ENCODE results near the gene SLC25A23. TPM values are rescaled to one million over a fixed set of nuclear protein-coding genes. Genes with fewer than 3 reads are reported as not detected.
A peak's percentile ranks its signal among the peaks of the same experiment; 100 is the strongest.
"Not testable (repeated sequence)": the region's sequence is repeated elsewhere in the genome, so short reads cannot be mapped to it uniquely, and the experiment has no call there.

The SLC25A23 gene
- polyA plus RNA-seq, 1 donor = 27.9 TPM

DNA sequence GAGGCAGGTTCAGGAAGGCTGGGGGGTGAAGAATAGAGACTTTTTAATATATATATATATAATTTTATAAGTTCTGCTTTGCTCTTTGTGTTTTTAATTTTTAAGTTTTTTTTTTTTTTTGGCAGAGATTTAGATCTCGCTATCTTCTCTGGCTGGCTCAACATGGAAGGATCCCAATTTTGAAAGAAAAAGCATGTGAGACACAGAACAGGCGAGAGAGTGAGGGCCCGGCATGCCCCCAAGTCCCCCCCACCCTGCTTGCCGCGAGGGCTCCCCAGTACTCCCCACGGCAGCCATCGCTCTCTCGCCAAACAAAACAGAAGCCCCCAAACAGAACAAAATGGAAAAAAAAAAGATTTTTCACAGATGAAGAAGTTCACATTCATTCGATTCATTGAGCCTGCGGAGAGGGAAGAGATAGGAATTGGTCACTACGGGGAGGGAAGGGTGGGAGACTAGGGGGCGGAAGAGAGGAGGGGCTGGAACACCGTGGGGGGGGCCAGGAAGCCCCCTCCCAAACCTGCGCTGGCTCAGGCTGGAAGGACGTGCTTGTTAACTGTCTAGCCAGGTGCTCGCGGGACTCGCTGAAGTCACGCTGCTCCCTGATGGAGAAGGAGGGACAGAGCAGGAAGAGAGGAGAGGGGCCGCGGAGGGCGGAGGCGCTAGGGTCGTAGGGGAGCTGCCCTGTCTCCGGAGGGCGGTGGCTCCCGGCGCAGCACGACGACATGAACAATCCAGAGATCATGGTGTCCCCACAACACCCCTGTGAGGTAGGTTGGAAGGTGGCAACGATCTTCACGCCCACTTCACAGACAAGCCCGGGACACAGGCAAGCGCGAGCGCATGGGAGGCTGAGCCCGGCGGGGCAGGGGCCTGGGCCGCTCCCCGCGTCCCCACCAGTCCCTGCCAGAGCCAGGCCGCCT is 45.6 kb downstream of the SLC25A23 start:
- Histone ChIP-seq H3K27ac (ENCODE audit: low read length) (no peak overlapping the region), H3K36me3 (ENCODE audit: control insufficient read depth, insufficient read depth, low read length) (peaks cover 50% of the 10 kb centered on the region), H3K9me3 (ENCODE audit: control insufficient read depth, low read depth, low read length) (peaks cover 5% of the 10 kb centered on the region), H3K4me3 (ENCODE audit: low read length) (no peak overlapping the region), H3K4me1 (ENCODE audit: control insufficient read depth, insufficient read depth, low read length) (peaks cover 3% of the 10 kb centered on the region), H3K27me3 (ENCODE audit: control insufficient read depth, insufficient read depth, low read length) (no peaks in the 10 kb centered on the region)
- WGBS (ENCODE audit: insufficient coverage, low lambda C conversion rate) = no CpG with 5 or more reads among the region's 42 CpGs
- no peak for DNase-seq

DNA sequence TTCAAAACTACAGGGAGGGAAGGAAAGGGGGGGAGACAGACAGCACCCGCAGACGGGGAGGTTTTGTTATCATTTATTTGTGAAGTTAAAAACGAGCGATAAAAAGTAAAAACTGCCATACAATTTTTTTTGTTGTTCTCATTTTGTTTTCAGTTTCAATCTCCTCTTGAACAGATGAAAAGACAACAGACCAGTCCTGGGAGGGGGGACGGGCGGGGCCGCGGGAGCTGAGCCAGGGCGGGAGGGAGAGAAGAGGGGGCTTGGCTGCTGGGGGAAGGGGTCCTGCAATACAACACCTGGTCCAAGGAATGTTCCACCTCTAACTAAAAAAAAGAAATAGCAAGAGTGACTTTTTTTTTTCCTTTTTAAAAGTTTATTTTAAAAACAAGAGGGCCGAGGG is 46.3 kb downstream of the SLC25A23 start:
- H3K36me3 ChIP-seq (ENCODE audit: control insufficient read depth, insufficient read depth, low read length) = peaks cover 43% of the 10 kb centered on the region
- 31% methylated on average over 5 of the region's 10 CpGs for WGBS (ENCODE audit: insufficient coverage, low lambda C conversion rate)
- H3K4me3 ChIP-seq (ENCODE audit: low read length) = no peak overlapping the region
- no peak for DNase-seq
- H3K27me3 ChIP-seq (ENCODE audit: control insufficient read depth, insufficient read depth, low read length) = no peaks in the 10 kb centered on the region
- peaks cover 3% of the 10 kb centered on the region for H3K4me1 ChIP-seq (ENCODE audit: control insufficient read depth, insufficient read depth, low read length)
- peaks cover 5% of the 10 kb centered on the region for H3K9me3 ChIP-seq (ENCODE audit: control insufficient read depth, low read depth, low read length)
- no peak overlapping the region for H3K27ac ChIP-seq (ENCODE audit: low read length)

DNA sequence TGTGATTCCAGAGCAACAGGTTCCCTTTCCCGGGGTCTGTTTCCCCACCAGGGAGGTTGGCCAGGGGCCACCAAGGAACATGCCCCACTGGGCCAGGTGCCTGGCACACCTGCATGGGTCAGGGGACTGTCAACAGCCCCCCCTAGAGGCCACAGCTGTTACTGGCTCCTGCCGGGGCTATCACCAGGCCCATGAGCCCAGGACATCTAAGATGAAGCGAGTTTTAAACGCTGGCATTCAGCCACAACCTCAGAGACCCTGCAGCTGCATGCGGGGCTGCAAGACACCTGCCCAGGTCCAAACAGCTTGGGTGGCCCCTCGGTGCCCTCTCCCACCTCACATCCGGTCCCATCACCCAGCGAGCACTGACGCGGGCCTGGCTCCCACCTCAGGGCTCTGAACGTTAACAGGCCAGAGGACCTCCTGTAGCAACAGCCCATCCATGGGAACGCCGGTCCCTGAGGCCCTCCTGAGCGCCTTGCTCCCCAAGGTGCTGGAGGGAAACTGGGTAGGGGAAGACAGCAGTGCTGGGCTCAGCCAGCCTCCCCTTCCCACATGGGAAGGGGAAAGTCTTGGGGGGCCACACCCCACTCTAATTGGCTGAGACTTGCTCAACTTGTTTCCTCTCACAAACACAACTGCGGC is 47.0 kb downstream of the SLC25A23 start:
- peaks cover 5% of the 10 kb centered on the region for H3K9me3 ChIP-seq (ENCODE audit: control insufficient read depth, low read depth, low read length)
- H3K4me3 ChIP-seq (ENCODE audit: low read length) = no peak overlapping the region
- DNase-seq = peak; percentile 48 to 57
- no peaks in the 10 kb centered on the region for H3K27me3 ChIP-seq (ENCODE audit: control insufficient read depth, insufficient read depth, low read length)
- peaks cover 36% of the 10 kb centered on the region for H3K36me3 ChIP-seq (ENCODE audit: control insufficient read depth, insufficient read depth, low read length)
- WGBS (ENCODE audit: insufficient coverage, low lambda C conversion rate) = no CpG with 5 or more reads among the region's 15 CpGs
- peaks cover 3% of the 10 kb centered on the region for H3K4me1 ChIP-seq (ENCODE audit: control insufficient read depth, insufficient read depth, low read length)
- H3K27ac ChIP-seq (ENCODE audit: low read length) = peak overlapping the region; percentile 41

DNA sequence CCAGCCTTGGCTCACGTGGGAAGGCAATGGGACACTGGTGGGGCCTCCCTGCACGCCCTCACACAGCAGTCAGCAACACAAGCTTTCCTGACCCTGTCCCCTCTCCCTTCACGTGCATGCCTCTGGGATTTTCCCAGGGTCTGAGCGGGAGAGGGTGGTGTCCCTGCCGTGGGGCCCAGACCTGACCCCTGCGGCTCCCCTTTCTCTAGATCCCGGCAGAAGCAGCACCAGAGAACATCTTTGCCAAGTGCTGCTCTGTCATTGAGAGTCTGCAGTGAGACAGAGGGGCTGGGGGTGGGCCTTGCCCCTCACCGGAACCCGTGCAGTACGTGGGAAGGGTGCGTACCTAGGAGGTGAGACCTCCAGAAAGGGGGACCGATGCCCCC is 47.5 kb downstream of the SLC25A23 start:
- peak overlapping the region; percentile 41 for H3K27ac ChIP-seq (ENCODE audit: low read length)
- peaks cover 31% of the 10 kb centered on the region for H3K36me3 ChIP-seq (ENCODE audit: control insufficient read depth, insufficient read depth, low read length)
- WGBS (ENCODE audit: insufficient coverage, low lambda C conversion rate) = no CpG with 5 or more reads among the region's 12 CpGs
- no peak overlapping the region for H3K4me3 ChIP-seq (ENCODE audit: low read length)
- peaks cover 3% of the 10 kb centered on the region for H3K4me1 ChIP-seq (ENCODE audit: control insufficient read depth, insufficient read depth, low read length)
- H3K27me3 ChIP-seq (ENCODE audit: control insufficient read depth, insufficient read depth, low read length) = no peaks in the 10 kb centered on the region
- H3K9me3 ChIP-seq (ENCODE audit: control insufficient read depth, low read depth, low read length) = peaks cover 5% of the 10 kb centered on the region
- peak in 1 of 2 donors; percentile 34 for DNase-seq

DNA sequence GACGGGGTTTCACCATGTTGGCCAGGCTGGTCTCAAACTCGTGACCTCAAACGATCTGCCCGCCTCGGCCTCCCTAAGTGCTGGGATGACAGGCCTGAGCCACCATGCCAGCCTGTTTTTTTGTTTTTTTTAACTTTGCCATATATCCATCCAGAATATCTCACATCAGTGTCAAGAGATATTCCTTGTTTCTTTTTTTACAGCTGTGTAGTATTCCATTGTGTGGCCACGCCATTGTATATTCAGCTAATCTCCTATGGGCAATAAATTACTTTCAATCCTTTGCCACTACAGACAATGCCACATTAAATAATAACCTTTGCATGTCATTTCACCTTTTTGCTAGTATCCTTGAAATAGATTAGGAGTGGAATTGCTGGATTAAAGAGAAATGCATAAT is 50.2 kb downstream of the SLC25A23 start:
- WGBS (ENCODE audit: insufficient coverage, low lambda C conversion rate) = 88% methylated on average over 5 of the region's 6 CpGs
- no peak for DNase-seq

DNA sequence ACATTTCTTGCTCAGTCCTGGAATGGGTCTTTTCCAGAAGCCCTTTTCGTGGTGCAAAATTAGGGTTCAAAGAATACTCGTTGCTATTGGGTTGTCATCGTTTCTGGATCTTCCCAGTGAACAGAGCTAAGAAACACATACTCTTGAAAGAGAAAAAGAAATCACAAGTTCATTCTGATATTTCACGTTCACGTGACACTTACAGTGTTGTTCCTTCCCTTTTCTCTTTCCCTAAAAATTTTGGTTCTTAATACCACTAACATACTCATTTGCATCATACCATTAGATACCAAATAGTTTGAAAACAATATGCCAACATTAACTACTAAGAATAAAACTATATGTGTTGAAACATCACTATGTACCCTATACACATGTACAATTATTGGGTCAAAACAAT is 53.2 kb downstream of the SLC25A23 start:
- no peak overlapping the region for H3K27ac ChIP-seq (ENCODE audit: low read length)
- no peaks in the 10 kb centered on the region for H3K36me3 ChIP-seq (ENCODE audit: control insufficient read depth, insufficient read depth, low read length)
- H3K9me3 ChIP-seq (ENCODE audit: control insufficient read depth, low read depth, low read length) = no peaks in the 10 kb centered on the region
- peaks cover 25% of the 10 kb centered on the region for H3K4me1 ChIP-seq (ENCODE audit: control insufficient read depth, insufficient read depth, low read length)
- no peaks in the 10 kb centered on the region for H3K27me3 ChIP-seq (ENCODE audit: control insufficient read depth, insufficient read depth, low read length)
- no peak overlapping the region for H3K4me3 ChIP-seq (ENCODE audit: low read length)
- no peak for DNase-seq
- WGBS (ENCODE audit: insufficient coverage, low lambda C conversion rate) = 100% methylated on average over 1 of the region's 5 CpGs

More for the DNA sequence above, 50.2 kb downstream of the SLC25A23 start:
- Histone ChIP-seq H3K4me3 (ENCODE audit: low read length) (no peak overlapping the region), H3K9me3 (ENCODE audit: control insufficient read depth, low read depth, low read length) (no peaks in the 10 kb centered on the region), H3K36me3 (ENCODE audit: control insufficient read depth, insufficient read depth, low read length) (peaks cover 5% of the 10 kb centered on the region), H3K27me3 (ENCODE audit: control insufficient read depth, insufficient read depth, low read length) (no peaks in the 10 kb centered on the region), H3K4me1 (ENCODE audit: control insufficient read depth, insufficient read depth, low read length) (peaks cover 5% of the 10 kb centered on the region), H3K27ac (ENCODE audit: low read length) (no peak overlapping the region)

DNA sequence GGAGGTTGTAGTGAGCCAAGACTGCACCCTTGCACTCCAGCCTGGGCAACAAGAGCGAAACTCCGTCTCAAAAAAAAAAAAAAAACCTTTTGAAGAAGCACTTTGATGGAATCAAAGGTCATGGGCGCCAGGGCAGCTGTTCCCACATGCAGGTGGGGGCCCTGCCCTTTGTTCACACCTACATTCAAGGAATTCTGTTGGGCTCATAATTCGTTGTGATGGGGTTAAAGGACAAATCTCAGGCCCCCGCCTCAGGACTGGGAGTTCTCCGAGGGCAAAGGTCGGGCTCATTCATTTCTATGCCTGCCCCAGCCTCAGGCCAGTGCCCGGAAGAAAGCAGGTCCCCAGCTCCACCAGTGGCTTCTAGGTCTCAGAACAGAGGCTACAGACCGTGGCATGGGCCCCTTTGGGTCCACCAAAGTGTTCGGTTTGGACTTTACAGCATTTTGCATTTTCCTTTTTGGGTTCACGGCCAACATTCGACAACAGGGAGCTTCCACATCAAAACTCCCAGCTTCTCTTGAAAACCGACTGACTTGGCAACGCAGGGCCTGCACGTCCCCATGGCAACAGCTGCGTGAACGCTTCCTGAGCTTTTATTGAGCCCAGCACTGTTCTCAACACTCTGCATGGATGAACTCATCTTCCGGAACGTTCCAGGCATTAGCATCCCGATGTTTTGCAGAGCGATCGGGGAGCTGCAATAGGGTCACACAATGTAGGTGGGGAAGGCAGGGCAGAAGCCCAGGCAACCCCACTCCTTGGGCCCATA is 56.6 kb downstream of the SLC25A23 start:
- no peaks in the 10 kb centered on the region for H3K27me3 ChIP-seq (ENCODE audit: control insufficient read depth, insufficient read depth, low read length)
- no peaks in the 10 kb centered on the region for H3K9me3 ChIP-seq (ENCODE audit: control insufficient read depth, low read depth, low read length)
- H3K4me3 ChIP-seq (ENCODE audit: low read length) = peak overlapping the region; percentile 18
- no peaks in the 10 kb centered on the region for H3K36me3 ChIP-seq (ENCODE audit: control insufficient read depth, insufficient read depth, low read length)
- WGBS (ENCODE audit: insufficient coverage, low lambda C conversion rate) = no CpG with 5 or more reads among the region's 22 CpGs
- DNase-seq = peak; percentile 94 to 98
- H3K27ac ChIP-seq (ENCODE audit: low read length) = peak overlapping the region; percentile 95
- H3K4me1 ChIP-seq (ENCODE audit: control insufficient read depth, insufficient read depth, low read length) = peaks cover 25% of the 10 kb centered on the region

DNA sequence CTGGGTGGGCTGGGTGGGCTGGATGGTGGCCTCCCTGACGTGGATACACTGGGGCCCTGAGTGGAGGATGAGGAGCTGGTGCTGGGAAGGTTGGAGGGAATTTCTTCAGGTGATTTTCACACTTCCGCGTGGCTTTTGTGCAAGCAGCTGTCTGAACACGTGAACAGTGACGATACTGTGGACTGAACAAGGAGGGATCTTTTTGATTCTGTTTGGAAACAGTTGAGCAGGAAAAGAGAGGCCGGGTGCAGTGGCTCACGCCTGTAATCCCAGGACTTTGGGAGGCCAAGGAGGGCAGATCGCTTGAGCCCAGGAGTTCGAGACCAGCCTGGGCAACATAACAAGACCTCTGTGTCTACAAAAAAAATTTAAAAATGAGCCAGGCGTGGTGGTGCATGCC is 57.5 kb downstream of the SLC25A23 start:
- Histone ChIP-seq H3K4me1 (ENCODE audit: control insufficient read depth, insufficient read depth, low read length) (peaks cover 25% of the 10 kb centered on the region), H3K27me3 (ENCODE audit: control insufficient read depth, insufficient read depth, low read length) (no peaks in the 10 kb centered on the region), H3K4me3 (ENCODE audit: low read length) (peak overlapping the region; percentile 7), H3K27ac (ENCODE audit: low read length) (peak overlapping the region; percentile 95), H3K36me3 (ENCODE audit: control insufficient read depth, insufficient read depth, low read length) (no peaks in the 10 kb centered on the region), H3K9me3 (ENCODE audit: control insufficient read depth, low read depth, low read length) (no peaks in the 10 kb centered on the region)
- WGBS (ENCODE audit: insufficient coverage, low lambda C conversion rate) = no CpG with 5 or more reads among the region's 10 CpGs
- DNase-seq = no peak

DNA sequence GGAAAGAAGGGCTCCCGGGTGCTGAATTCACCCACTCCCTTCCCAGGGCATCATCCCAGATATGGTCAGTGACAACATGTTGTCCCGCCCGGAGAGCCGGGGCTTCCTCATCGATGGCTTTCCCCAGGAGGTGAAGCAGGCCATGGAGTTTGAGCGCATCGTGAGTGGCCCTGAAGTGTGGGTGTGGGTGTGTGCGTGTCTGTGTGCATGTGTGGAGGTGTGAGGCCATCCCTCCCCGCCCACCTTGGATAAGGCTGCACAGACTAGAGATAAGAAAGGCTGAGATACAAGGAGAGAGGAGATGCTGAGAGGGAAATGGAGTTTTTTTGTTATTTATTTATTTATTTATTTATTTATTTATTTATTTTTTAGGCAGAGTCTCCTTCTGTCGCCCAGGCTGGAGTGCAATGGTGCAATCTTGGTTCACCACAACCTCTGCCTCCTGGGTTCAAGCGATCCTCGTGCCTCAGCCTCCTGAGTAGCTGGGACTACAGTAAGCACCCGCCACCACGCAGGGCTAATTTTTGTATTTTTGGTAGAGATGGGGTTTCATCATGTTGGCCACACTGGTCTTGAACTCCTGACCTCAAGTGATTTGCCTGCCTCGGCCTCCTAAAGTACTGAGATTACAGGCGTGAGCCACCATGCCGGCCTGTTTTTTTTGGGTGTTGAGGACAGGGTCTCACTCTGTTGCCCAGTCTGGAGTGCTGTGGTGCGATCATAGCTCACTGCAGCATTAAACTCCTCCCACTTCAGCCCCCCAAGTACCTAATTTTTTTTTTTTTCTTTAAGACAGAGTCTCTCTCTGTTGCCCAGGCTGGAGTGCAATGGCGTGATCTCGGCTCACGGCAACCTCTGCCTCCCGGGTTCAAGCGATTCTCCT is 59.3 kb downstream of the SLC25A23 start:
- H3K27ac ChIP-seq (ENCODE audit: low read length) = not testable (repeated sequence)
- WGBS (ENCODE audit: insufficient coverage, low lambda C conversion rate) = no CpG with 5 or more reads among the region's 23 CpGs

More for the DNA sequence above, 59.3 kb downstream of the SLC25A23 start:
- not testable (repeated sequence) for H3K4me3 ChIP-seq (ENCODE audit: low read length); H3K27me3 ChIP-seq (ENCODE audit: control insufficient read depth, insufficient read depth, low read length); H3K9me3 ChIP-seq (ENCODE audit: control insufficient read depth, low read depth, low read length); DNase-seq; H3K36me3 ChIP-seq (ENCODE audit: control insufficient read depth, insufficient read depth, low read length)
- peaks cover 25% of the 10 kb centered on the region for H3K4me1 ChIP-seq (ENCODE audit: control insufficient read depth, insufficient read depth, low read length)

All from large intestine (tissue), 3 donors.